ENCODE measurements around the gene RAB8A. TPM values are rescaled to one million over a fixed set of nuclear protein-coding genes. Genes with fewer than 3 reads are reported as not detected.

RAB8A gene
- total and polyA plus RNA-seq, 9 of the 15 experiments (the other 6 are each of a cell fraction or from before 2014, with no cell fraction given), result 11.2 to 102 (median 53.2) TPM

- H3K9ac ChIP-seq (ENCODE audit: insufficient read depth in 1 of 2, low read depth in 2 of 2, low read length in 2 of 2), result no peak overlapping the region
- no peaks in the 10 kb centered on the region for H4K20me1 ChIP-seq (replicated peaks; ENCODE audit: control insufficient read depth, insufficient read depth, low read length)
- H3K27ac ChIP-seq (ENCODE audit: extremely low read depth, low read depth, low read length), result no peak overlapping the region
- no peaks in the 10 kb centered on the region for H3K9me1 ChIP-seq (ENCODE audit: control insufficient read depth, insufficient read depth, low read length)
- intact Hi-C loops (cut with micrococcal nuclease), result no loop called here
- ATAC-seq, result peak; percentile 63
- H3K4me2 ChIP-seq (ENCODE audit: insufficient read depth, low read length), result no peak overlapping the region
- peak; percentile 18 to 51 (median 36) for DNase-seq (ENCODE audit: extremely low read depth in 1 of 4, low spot score in 3 of 4)
- no TSS peak for BruUV-seq (replicated peaks)
- 9% methylated on average over 2 of the region's 2 CpGs for WGBS (ENCODE audit: insufficient coverage, low coverage, missing lambda C conversion rate)
- in situ Hi-C loops (cut with MboI), result no loop called here
- POLR2A ChIA-PET, result no interaction called here
- peaks cover 3% of the 10 kb centered on the region; the same call in 1 of the 2 replicates for H3K9me3 ChIP-seq (replicated peaks; ENCODE audit: control insufficient read depth, insufficient read depth, low read depth, low read length)
- CTCF ChIA-PET (ENCODE audit: low intra/inter-chr PET ratio), result no interaction called here
- H3K4me1 ChIP-seq (replicated peaks in 1 of 2; ENCODE audit: control insufficient read depth in 2 of 2, insufficient read depth in 2 of 2, low read length in 2 of 2), result peaks cover 0 to 3% of the 10 kb centered on the region in 2 experiments; a peak in 1 of 5 replicates
- no peak overlapping the region for H3K4me3 ChIP-seq
- H2AFZ ChIP-seq (ENCODE audit: low read depth, low read length), result peak overlapping the region; percentile 38; the same call in 1 of the 2 replicates
- peaks cover 0 to 10% of the 10 kb centered on the region in 2 experiments; a peak in 2 of 5 replicates for H3K27me3 ChIP-seq (ENCODE audit: control insufficient read depth in 2 of 2, insufficient read depth in 2 of 2, low read length in 2 of 2)
- FAIRE-seq, result peak; percentile 59
- no peaks in the 10 kb centered on the region for H3K79me2 ChIP-seq (ENCODE audit: control insufficient read depth, insufficient read depth, low read length)
- H3K36me3 ChIP-seq (ENCODE audit: control insufficient read depth, insufficient read depth, low read length), result no peaks in the 10 kb centered on the region
- TF ChIP-seq DPF2 (IDR thresholded peaks at IDR 0.05), result no peak
- peak in 1 of 2 experiments; percentile 74; a peak in 2 of 3 replicates for TF ChIP-seq CBX3 (IDR thresholded peaks at IDR 0.05; ENCODE audit: borderline replicate concordance in 1 of 2, low read length in 2 of 2)
- TF ChIP-seq TAL1 (IDR thresholded peaks at IDR 0.05), result no peak
- no peak for TF ChIP-seq TAF15 (IDR thresholded peaks at IDR 0.05; ENCODE audit: low read depth, low read length)
- TF ChIP-seq BRCA1 (IDR thresholded peaks at IDR 0.05), result no peak
- TF ChIP-seq BRCA1 (CRISPR knock-in tag; IDR thresholded peaks at IDR 0.05), result no peak
- TF ChIP-seq NFYB (IDR thresholded peaks at IDR 0.05; ENCODE audit: extremely low read depth, insufficient read length), result peak; percentile 60
- peak; percentile 97 for TF ChIP-seq USF1 (CRISPR knock-in tag; IDR thresholded peaks at IDR 0.05)
- TF ChIP-seq CGGBP1 (CRISPR knock-in tag; IDR thresholded peaks at IDR 0.05), result no peak
- peak; percentile 51 for TF ChIP-seq RBM25 (IDR thresholded peaks at IDR 0.05; ENCODE audit: low read depth, low read length, severe bottlenecking)
- TF ChIP-seq MBD1 (CRISPR knock-in tag; IDR thresholded peaks at IDR 0.05), result no peak
- no peak for TF ChIP-seq CHD2 (IDR thresholded peaks at IDR 0.05; ENCODE audit: low read depth, low read length)
- no peak for TF ChIP-seq IRF9 (tag; IDR thresholded peaks at IDR 0.05)
- peak; percentile 85 for TF ChIP-seq RAD51 (IDR thresholded peaks at IDR 0.05; ENCODE audit: borderline replicate concordance, low read depth)
- TF ChIP-seq ZNF395 (CRISPR knock-in tag; IDR thresholded peaks at IDR 0.05), result no peak
- no peak for TF ChIP-seq NFXL1 (CRISPR knock-in tag; IDR thresholded peaks at IDR 0.05)
- TF ChIP-seq CBFA2T2 (conservative IDR thresholded peaks at IDR 0.05), result peak; percentile 51
- TF ChIP-seq YBX1 (IDR thresholded peaks at IDR 0.05), result no peak
- no peak for TF ChIP-seq ATF1 (CRISPR knock-in tag; IDR thresholded peaks at IDR 0.05)
- TF ChIP-seq ATF1 (tag; IDR thresholded peaks at IDR 0.05), result no peak
Measured at GRCh38 chr19:16168465-16169081, 56.9 kb downstream of the RAB8A start.
